Activated gamma-delta T cell treated with anti-CD3 and anti-CD28 coated beads, Interleukin-2, amount 50 U/mL, for 16 hours (primary cell): ENCODE measurements around the gene SUV39H1.
"Not testable (repeated sequence)": the region's sequence is repeated elsewhere in the genome, so short reads cannot be mapped to it uniquely, and the experiment has no call there.

Source experiments
- DNase-seq: peaks from one replicate; pipeline ENCODE4 v3.0.0-alpha.2; 2020; ENCODE audit warnings: low read depth

SUV39H1 gene

GRCh38 chrX:48696301-48696908 lies at the start of gene SUV39H1:
SUV39H1 (plus strand) TSS chrX:48696734; CDS start chrX:48696785, 51 bp downstream.
- DNase-seq, result peak; percentile 64

DNA sequence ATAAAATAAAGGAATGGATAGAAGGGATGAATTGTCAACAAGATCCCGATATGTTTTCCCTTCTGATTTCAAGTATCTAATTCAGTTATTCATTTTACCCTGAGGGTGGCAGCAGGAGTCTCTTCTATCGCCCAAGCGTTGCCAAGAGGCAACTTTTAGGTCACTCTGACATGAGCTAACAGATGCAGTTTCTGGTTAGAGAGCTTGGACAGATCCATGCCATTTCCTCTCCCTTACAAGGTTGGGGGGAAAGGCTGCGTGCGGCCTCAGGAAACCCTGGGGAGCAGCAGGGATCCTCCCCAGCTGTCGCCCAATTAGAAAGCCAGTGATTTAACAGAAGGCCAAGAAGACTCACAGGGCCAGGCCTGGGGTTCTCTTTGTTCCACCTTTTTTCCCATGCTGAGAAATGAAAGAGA lies 48.2 kb upstream of the SUV39H1 start:
- DNase-seq, result peak; percentile 9

DNA sequence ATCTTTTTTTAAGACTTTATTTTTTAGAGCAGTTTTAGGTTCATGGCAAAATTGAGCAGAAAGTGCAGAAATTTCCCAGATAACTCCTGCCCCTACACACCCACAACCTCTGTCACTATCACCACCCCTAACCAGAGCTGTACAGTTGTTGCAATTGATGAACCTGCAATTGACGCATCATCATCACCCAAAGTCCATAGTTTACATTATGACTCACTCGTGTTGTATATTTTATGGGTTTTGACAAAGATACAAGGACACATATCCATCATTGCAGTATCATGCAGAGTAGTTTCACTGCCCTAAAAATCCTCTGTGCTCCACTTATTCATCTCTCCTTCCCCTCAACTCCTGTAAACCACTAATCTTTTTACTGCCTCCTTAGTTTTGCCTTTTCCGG lies 47.4 kb upstream of the SUV39H1 start:
- no peak for DNase-seq

- DNase-seq, result not testable (repeated sequence)
Observed at GRCh38 chrX:48652055-48652579, 44.4 kb upstream of the SUV39H1 start.

DNA sequence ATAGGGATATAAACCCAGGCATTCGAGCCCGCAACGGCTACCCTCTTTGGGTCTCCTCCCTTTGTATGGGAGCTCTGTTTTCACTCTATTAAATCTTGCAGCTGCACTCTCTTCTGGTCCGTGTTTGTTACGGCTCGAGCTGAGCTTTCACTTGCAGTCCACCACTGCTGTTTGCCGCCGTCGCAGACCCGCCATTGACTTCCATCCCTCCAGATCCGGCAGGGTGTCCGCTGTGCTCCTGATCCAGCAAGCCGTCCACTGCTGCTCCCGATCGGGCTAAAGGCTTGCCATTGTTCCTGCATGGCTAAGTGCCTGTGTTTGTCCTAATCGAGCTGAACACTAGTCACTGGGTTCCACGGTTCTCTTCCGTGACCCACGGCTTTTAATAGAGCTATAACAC lies 41.8 kb upstream of the SUV39H1 start:
- not testable (repeated sequence) for DNase-seq

GRCh38 chrX:48659686-48660085 lies 36.8 kb upstream of the SUV39H1 start:
- not testable (repeated sequence) for DNase-seq

DNA sequence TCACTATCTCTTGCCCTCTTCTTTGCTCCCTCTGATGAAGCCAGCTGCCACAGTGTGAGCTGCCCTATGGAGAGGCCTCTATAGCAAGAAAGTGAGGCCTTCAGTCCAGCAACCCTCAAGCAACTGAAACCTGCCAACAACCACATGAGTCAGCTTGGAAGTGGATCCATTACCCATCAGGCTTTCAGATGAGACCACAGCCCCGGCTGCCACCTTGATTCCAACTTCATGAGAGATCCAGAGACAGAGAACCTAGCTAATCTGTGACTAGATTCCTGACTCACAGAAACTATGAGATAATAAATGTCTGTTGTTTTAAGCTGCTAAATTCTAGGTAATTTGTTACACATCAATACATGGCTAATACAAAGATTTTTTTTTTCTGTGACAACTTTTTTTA lies 33.3 kb upstream of the SUV39H1 start:
- no peak for DNase-seq

DNA sequence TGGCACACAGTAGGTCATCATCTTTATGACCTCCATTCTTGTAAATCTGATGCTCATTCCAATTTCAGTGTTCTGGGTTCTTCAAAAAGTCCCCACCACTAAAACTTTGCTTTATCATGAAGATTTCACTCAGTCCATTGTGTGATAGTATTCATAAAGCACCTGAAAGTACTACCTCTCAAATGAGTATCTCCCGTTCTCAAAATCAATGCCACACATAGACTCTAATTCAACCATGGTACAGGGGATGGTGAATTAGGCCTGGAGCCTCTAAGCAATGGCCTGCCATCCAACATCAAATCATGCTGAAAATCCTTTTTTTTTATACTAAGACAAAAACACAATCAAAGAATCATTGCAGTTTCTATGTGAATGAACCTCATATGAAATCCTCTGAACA lies 32.4 kb upstream of the SUV39H1 start:
- DNase-seq, result no peak

DNA sequence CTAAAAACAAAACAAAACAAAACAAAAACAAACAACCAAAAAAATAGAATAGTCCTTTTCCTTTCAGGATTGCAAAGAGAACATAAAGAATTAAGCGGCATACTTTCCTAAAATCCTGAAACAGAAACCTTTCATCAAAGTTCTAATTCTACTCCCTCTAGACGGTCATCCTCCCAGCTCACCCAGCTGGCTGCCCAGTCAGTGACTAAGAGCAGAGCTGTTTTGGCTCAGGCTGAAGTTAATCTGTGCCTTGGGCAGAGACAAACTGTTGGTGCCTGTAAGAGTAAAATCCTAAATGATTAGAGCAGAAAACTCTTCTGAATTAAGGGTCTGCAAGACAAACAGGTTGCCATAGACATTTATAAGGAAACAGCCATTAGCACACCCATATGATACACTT lies 30.5 kb upstream of the SUV39H1 start:
- no peak for DNase-seq

DNA sequence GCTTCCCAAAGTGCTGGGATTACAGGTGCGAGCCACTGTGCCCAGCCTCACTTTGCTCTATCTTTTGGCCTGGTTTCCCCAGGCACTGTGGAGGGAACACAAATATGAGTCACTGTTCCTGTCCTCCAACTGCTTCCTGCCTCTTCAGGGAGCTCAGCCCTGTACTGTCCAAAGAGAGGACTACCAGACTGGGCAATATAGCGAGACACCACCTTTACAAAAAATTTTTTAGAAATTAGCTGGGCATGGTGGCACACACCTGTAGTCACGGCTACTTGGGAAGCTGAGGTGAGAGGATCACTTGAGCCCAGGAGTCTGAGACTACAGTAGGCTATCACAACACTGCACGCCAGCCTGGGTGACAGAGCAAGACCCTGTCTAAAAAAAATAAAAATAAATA lies 29.9 kb upstream of the SUV39H1 start:
- no peak for DNase-seq

- no peak for DNase-seq
Observed at GRCh38 chrX:48667509-48667908, 29.0 kb upstream of the SUV39H1 start.

DNA sequence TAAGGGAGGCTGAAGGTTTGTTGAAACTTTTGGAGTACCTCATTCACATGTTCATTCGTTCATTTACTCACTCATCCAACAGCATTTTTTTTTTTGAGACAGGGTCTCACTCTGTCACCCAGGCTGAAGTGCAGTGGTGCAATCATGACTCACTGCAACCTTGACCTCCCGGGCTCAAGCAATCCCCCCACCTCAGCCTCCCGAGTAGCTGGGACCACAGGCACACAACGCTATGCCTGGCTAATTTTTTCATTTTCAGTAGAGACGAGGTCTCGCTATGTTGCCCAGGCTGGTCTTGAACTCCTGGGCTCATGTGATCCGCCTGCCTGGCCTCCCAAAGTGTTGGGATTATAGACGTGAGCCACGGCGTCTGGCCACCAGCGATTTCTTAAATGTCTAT lies 28.3 kb upstream of the SUV39H1 start:
- DNase-seq, result not testable (repeated sequence)

- peak; percentile 76 for DNase-seq
Observed at GRCh38 chrX:48676106-48676892, 20.2 kb upstream of the SUV39H1 start.

- DNase-seq, result no peak
Observed at GRCh38 chrX:48676893-48677270, 19.7 kb upstream of the SUV39H1 start.

GRCh38 chrX:48677516-48677915 lies 19.0 kb upstream of the SUV39H1 start:
- DNase-seq, result no peak

GRCh38 chrX:48680467-48680866 lies 16.1 kb upstream of the SUV39H1 start:
- not testable (repeated sequence) for DNase-seq

DNA sequence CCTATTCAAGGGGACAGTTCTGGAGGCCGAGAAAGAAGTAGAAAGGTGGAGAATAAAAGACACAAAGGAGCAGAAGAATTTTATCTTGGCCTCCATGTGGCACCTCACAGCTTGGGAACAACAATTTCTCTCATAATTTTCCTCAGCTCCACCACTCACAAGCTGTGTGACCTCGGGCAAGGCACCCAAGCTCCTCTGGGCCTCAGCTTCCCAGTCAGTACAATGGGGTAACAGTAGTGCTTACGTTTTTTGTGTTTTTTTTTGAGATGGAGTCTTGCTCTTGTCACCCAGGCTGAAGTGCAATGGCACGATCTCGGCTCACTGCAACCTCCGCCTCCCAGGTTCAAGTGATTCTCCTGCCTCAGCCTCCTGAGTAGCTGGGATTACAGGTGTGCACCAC lies 15.6 kb upstream of the SUV39H1 start:
- DNase-seq, result not testable (repeated sequence)

DNA sequence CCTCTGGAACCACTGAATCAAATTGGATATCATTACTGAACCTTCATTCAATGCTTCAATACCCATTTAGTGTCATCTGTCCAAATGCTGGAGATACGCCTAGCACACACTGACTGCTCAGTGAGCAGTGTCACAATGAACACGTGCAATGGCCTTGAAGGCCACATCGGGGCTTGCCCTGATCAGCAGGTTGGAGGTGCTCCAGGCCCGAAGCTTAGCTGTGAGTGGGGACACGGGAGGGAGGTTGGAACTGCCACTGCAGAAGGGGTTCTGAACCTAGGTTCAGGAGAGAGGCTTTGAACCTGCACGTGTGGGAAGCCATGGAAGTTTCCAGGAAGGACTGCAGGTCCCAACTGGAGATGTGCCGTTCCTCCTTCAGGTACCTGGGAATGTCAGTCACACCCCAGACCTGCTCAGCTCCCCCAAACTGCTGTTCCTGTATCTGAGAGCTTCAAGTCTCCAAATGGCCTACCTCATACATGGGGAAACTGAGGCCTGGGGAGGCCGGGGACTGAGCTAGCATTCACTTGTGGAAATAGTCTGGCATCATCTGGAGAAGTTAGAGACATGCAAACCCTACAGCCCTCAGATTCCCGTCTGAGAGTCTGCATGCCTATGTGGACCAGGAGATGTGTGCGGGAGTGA lies 14.9 kb upstream of the SUV39H1 start:
- no peak for DNase-seq

DNA sequence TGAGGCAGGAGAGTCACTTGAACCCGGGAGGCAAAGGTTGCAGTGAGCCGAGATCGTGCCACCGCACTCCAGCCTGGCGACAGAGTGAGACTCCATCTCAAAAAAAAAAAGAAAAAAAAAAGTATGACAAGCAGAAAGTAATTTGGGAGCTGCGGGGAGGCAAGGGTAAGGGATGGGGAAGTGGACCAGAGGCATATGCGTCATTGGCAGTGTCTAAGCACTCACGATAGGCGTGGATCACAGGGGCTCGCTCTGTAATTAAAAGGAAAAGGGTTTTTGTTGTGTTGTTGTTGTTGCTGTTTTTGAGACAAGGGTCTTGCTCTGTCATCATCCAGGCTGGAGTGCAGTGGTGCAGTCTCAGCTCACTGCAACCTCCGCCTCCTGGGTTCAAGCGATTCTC lies 13.7 kb upstream of the SUV39H1 start:
- not testable (repeated sequence) for DNase-seq

GRCh38 chrX:48683411-48683982 lies 13.0 kb upstream of the SUV39H1 start, which contains the start of gene WAS:
WAS (plus strand) TSS chrX:48683799; CDS start chrX:48683854, 55 bp downstream.
- DNase-seq, result peak; percentile 22

GRCh38 chrX:48684134-48684533 lies 12.4 kb upstream of the SUV39H1 start:
- no peak for DNase-seq

GRCh38 chrX:48685416-48685815 lies 11.1 kb upstream of the SUV39H1 start:
- no peak for DNase-seq
